GM12891 (cell line): ENCODE data around the gene CTXND1.

Experiments used
- POLR2A ChIP-seq: IDR thresholded peaks from 2 replicates; pipeline ENCODE4 v1.6.1; 2011; ENCODE audit warnings: low read depth, low read length, control low read depth
- POLR2AphosphoS5 ChIP-seq: IDR thresholded peaks from 2 replicates; pipeline ENCODE4 v1.6.1; 2011; ENCODE audit warnings: low read depth, low read length, control low read depth
- SPI1 ChIP-seq: IDR thresholded peaks from 2 replicates; pipeline ENCODE4 v1.6.1; 2011; ENCODE audit warnings: low read depth, low read length, control low read depth
- TAF1 ChIP-seq: IDR thresholded peaks from 2 replicates; pipeline ENCODE4 v1.6.1; 2011; ENCODE audit warnings: low read depth, low read length, control low read depth

DNA sequence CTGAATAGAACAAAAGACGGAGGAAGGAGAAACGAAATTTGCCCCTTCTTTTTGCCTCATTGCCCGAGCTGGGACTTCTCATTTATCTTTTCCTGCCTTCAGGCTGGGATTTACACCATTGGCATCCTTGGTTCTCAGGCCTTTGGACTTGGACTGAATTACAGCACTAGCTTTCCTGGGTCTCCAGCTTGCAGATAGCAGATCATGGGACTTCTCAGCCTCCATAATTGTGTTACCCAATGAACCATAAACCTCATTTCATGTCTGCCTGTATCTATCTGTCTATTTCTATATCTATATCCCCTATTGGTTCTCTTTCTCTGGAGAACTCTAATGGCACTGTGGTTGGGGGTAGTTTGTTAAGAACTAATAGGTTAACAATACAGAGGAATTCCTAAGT is 31.5 kb upstream of the CTXND1 start:
- TF ChIP-seq SPI1 (no peak), POLR2A (no peak), POLR2AphosphoS5 (no peak), TAF1 (no peak)
